VCaP (cell line): ENCODE measurements around the gene LRRC46.
A peak's percentile ranks its signal among the peaks of the same experiment; 100 is the strongest.

Source experiments
- H3K27ac ChIP-seq: fragments of 450-650 bp; 2 replicates; pipeline ENCODE4 v1.5.1; 2017
- TF ChIP-seq, protein P1 (sequence below): fragments of 450-650 bp; conservative IDR thresholded peaks from 2 replicates; pipeline ENCODE4 v1.5.1; 2017; ENCODE audit warnings: mild to moderate bottlenecking, moderate library complexity

The LRRC46 gene

DNA sequence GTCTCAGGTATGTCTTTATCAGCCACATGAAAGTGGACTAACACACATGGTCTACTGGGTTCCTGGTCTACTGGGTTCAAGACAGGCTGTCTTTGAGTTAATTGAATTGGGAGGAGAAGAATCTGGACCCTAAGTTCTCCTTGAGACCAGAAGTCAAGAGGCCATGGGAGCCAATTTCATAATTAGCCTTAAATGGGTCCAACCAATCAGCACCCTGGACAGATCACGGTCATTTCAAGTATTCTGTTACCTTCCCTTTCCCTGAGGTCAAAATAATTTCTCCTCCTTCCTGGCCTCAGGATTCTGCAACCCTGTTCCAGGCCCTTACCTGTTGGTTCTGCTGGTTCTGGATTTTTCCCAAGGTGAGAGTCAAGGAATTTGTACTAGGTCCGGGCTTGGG, 33.7 kb upstream of the LRRC46 start:
- TF ChIP-seq, protein P1, sequence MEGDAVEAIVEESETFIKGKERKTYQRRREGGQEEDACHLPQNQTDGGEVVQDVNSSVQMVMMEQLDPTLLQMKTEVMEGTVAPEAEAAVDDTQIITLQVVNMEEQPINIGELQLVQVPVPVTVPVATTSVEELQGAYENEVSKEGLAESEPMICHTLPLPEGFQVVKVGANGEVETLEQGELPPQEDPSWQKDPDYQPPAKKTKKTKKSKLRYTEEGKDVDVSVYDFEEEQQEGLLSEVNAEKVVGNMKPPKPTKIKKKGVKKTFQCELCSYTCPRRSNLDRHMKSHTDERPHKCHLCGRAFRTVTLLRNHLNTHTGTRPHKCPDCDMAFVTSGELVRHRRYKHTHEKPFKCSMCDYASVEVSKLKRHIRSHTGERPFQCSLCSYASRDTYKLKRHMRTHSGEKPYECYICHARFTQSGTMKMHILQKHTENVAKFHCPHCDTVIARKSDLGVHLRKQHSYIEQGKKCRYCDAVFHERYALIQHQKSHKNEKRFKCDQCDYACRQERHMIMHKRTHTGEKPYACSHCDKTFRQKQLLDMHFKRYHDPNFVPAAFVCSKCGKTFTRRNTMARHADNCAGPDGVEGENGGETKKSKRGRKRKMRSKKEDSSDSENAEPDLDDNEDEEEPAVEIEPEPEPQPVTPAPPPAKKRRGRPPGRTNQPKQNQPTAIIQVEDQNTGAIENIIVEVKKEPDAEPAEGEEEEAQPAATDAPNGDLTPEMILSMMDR = no peak
- H3K27ac ChIP-seq = no peak overlapping the region

DNA sequence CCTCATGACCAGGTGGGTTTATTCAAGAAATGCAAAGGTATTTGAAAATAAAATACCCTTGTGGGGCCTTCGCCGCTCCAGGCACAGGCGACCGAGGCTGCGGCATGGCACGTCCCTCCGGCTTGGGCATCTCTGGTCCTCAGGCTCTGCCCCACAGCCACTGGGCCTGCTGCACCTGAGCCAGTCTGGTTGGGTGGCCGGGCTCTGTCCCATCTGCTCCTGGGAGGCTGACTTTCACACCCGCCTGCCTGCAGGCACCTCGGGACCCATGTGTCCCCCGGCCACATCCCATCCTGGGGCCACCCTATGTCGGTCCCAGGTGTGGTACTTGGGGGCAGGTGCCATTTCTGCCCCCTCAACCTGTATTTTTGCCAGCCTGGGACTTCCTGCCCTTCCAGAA, 30.8 kb upstream of the LRRC46 start:
- TF ChIP-seq, protein P1 = no peak

DNA sequence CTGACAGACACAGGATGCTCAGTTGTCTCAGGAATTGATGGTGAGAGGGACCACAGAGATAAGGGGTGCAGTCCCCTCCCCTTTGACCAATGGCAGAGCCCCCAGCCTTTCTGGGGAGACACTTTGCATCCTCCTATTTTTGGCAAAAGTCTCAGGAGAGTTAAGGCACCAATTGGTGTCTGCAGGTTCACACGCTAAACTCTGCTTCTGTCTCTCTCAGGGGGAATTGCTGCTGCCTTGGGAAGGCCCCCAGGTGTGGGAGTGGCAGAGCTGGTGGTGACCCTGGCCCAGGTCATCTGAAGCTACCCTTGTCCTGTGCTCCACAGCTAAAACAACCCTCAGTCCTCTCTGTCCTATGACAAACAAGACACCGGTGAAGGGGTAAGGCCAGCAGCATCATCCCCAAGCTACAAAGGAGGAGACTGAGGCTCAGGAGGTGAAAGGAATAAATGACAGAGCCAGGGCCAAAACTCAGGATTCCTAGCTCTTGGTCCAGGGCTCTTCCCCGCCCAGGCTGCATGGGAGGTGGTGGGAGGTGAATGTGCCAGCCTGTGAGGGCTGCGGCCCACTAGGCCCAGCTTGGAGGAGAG, 30.2 kb upstream of the LRRC46 start:
- TF ChIP-seq, protein P1 = no peak
- no peak overlapping the region for H3K27ac ChIP-seq

More for the DNA sequence above, 30.8 kb upstream of the LRRC46 start:
- H3K27ac ChIP-seq = no peak overlapping the region

DNA sequence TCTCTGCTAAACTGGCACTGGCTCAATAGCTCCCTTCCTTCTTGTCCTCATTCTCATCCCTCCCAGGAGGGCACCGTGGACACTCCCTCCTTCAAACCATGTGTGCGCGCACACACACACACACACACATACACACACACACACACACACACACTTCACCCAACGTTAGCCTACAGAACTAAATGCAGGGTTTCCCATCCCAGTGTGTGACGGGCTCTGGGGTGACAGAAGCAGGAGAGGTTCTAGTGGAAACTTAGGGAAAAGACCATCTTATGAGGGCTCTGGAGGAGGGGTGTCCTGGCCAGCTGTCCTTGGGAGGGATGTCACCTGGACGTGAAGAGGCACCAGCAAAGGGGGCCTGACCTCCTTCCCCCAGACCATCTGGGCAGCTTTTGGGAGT, 29.6 kb upstream of the LRRC46 start:
- TF ChIP-seq, protein P1 = no peak

DNA sequence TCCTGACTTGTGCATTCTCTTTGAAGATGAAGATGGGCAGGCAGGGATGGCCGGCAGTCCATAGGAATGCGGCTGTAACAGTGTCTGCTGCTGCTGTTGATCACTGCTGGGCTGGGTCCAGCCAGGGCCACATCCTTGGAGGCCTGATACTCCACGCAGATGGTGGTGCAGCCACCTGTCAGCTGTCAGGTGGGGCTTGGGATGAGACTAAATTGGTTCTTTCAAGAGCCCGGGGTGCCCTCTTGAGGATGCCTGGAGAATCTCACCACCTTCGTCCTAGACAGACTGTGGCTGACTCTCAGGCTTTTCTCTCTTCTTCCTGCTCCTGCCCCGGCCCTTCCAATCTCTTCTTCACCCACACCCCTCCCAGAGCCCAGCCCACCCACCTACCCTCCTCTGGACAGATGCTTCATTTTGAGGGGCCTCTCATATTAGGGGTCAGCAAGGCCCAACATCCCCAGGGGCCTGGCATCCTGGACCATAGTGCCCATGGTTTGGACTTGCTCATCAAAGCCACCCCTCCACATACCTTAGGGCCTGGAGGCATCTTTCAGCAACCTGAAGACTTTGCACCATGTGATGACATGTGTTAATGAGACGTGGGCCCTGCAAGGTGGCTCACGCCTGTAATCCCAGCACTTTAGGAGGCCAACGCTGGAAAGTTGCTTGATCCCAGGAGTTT, 29.0 kb upstream of the LRRC46 start:
- TF ChIP-seq, protein P1 = peak; percentile 87
- no peak overlapping the region for H3K27ac ChIP-seq

More for the DNA sequence above, 29.6 kb upstream of the LRRC46 start:
- H3K27ac ChIP-seq = no peak overlapping the region

DNA sequence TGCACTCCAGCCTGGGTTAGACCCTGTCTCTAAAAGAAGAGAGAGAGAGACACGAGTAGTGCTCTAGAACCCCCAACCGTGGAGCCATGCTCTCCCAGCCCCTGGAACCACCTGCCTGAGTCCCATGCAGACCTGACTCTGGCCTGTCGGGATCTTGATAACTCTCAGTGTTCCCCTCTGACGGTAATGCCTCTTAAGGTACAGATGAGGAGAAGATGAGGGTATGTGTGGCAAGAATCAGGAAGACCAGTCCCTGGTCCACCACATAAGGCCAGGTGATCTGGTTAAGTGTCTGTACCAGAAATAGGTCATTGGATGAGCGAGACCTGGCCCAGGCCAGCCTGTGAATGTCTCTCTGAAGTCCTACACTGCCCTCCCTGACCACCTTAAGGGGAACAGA, 28.3 kb upstream of the LRRC46 start:
- TF ChIP-seq, protein P1 = no peak
- H3K27ac ChIP-seq = no peak overlapping the region

DNA sequence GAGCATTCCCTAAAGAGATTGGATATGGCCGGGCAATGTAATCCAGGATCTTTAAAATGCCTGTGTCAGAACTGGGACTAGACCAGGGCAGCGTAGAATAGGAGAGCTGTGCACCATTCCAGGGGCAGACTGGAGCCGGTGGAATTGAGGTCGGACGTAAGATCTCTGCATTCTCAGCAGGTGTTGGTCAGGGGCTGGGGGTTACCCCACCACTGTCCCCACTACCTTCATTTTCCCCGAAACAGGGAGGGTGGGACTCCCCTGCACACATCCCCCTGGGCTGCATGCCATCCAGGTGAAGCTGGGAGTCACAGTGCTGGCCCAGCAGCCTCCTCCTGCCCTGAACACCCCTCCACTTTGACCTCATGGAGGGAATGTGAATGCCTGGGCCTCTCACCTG, 27.7 kb upstream of the LRRC46 start:
- TF ChIP-seq, protein P1 = no peak
- H3K27ac ChIP-seq = no peak overlapping the region
